ENCODE data around the gene NEXMIF. TPM values are rescaled to one million over a fixed set of nuclear protein-coding genes. Genes with fewer than 3 reads are reported as not detected.
"Not testable (repeated sequence)": the region's sequence is repeated elsewhere in the genome, so short reads cannot be mapped to it uniquely, and the experiment has no call there.

NEXMIF gene
- total and polyA plus RNA-seq, 12 donors, result under 0.01 to 0.28 (median 0.18) TPM; not detected in 1

DNA sequence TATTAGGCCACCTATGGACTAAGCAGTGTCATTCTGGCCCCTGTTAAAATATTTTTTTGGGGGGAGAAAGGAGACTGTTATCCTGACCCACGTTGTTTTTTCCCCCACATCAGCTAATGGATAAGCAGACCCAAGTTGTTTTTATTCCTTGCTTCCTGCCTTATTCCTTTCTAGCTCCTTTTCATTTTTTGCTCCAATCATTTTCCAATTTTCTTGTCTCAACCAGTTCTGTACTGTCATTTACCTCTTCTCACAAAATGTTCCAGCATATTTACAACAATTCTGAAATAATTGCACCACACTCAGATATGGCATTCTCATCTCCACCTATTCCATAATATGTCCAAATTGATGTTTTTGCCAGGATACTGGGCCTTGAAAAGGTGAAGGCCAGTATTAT, 150.3 kb downstream of the NEXMIF start:
- no peak for ATAC-seq
- WGBS, 2 donors, result 50 to 64% methylated on average over 1 of the region's 1 CpG
- H3K4me1 ChIP-seq, result no peaks in the 10 kb centered on the region
- peaks cover 0 to 40% (median 0%) of the 10 kb centered on the region in 7 donors for H3K27me3 ChIP-seq
- H3K9me3 ChIP-seq, result no peaks in the 10 kb centered on the region
- no peaks in the 10 kb centered on the region for H3K36me3 ChIP-seq
- TF ChIP-seq, protein P1, sequence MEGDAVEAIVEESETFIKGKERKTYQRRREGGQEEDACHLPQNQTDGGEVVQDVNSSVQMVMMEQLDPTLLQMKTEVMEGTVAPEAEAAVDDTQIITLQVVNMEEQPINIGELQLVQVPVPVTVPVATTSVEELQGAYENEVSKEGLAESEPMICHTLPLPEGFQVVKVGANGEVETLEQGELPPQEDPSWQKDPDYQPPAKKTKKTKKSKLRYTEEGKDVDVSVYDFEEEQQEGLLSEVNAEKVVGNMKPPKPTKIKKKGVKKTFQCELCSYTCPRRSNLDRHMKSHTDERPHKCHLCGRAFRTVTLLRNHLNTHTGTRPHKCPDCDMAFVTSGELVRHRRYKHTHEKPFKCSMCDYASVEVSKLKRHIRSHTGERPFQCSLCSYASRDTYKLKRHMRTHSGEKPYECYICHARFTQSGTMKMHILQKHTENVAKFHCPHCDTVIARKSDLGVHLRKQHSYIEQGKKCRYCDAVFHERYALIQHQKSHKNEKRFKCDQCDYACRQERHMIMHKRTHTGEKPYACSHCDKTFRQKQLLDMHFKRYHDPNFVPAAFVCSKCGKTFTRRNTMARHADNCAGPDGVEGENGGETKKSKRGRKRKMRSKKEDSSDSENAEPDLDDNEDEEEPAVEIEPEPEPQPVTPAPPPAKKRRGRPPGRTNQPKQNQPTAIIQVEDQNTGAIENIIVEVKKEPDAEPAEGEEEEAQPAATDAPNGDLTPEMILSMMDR (IDR thresholded peaks at IDR 0.05), result no peak
- H3K4me3 ChIP-seq, result no peak overlapping the region
- intact Hi-C loops (cut with DNase I), result no loop called here
- DNase-seq, result no peak
- H3K27ac ChIP-seq, result no peak overlapping the region

DNA sequence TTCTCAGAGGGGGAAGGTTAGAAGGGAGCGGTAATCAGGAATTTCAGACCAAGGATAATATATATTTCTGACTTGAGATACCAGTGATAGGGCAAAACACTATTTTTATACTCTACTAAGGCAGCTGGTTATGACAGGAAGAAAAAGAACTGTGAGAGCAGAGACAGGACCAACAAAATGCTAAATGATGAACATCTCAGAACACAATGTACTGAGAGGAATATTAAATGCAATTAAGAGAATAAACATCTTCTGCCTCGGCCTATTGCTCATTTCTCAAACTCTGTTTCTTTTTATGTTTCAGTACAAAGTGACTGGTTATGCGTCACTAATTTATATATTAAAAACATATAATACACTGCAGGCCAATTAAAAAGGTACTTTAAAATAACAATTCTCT, 188.8 kb downstream of the NEXMIF start:
- ATAC-seq, result no peak
- no peak overlapping the region for H3K27ac ChIP-seq
- H3K4me3 ChIP-seq, result no peak overlapping the region
- DNase-seq, result no peak
- H3K4me1 ChIP-seq, result no peaks in the 10 kb centered on the region
- intact Hi-C loops (cut with DNase I), result no loop called here
- 82 to 90% methylated on average over 3 of the region's 3 CpGs for WGBS, 2 donors
- TF ChIP-seq, protein P1 (IDR thresholded peaks at IDR 0.05), result no peak
- no peaks in the 10 kb centered on the region for H3K36me3 ChIP-seq
- peaks cover 0 to 25% (median 0%) of the 10 kb centered on the region in 7 donors for H3K27me3 ChIP-seq
- H3K9me3 ChIP-seq, result no peaks in the 10 kb centered on the region

DNA sequence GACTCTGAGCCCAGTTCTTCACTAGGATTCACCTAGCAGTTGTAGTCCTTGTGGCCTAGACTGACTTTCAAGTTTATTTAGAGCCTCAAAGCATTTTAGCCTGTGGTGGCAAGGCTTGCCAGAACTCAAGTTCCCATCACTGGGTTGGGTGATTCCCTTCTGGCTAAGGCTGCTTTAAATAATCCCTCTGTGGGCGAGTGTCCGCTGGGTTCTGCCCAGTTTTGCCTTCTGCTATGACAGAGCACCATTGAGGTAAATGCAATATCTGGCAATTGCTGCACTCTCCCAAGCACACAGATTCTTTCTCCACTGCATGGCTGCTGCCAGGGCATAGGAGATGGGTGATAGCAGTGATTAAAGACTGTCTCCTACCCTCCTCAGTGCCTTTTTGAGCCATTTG, 220.0 kb downstream of the NEXMIF start:
- ATAC-seq (no peak), DNase-seq (no peak)
- no peak overlapping the region for H3K27ac ChIP-seq
- WGBS, 2 donors, result 88 to 97% methylated on average over 2 of the region's 2 CpGs
- H3K36me3 ChIP-seq, result no peaks in the 10 kb centered on the region
- H3K27me3 ChIP-seq, result peaks cover 0 to 56% (median 0%) of the 10 kb centered on the region in 7 donors
- TF ChIP-seq, protein P1 (IDR thresholded peaks at IDR 0.05), result no peak
- peaks cover 0 to 16% (median 0%) of the 10 kb centered on the region in 11 donors for H3K9me3 ChIP-seq
- no peaks in the 10 kb centered on the region for H3K4me1 ChIP-seq
- no peak overlapping the region for H3K4me3 ChIP-seq
- intact Hi-C loops (cut with DNase I), result no loop called here

DNA sequence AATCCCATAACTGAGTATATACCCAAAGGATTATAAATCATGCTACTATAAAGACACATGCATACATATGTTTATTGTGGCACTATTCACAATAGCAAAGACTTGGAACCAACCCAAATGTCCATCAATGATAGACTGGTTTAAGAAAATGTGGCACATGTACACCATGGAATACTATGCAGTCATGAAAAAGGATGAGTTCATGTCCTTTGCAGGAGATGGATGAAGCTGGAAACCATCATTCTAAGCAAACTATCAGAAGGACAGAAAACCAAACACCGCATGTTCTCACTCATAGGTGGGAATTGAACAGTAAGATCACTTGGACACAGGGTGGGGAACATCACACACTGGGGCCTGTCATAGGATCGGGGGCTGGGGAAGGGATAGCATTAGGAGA, 223.9 kb downstream of the NEXMIF start:
- H3K36me3 ChIP-seq; DNase-seq; H3K4me1 ChIP-seq; ATAC-seq; intact Hi-C loops (cut with DNase I); H3K27ac ChIP-seq; H3K4me3 ChIP-seq: not testable (repeated sequence)
- Histone ChIP-seq H3K9me3 (peaks cover 0 to 18% (median 0%) of the 10 kb centered on the region in 11 donors), H3K27me3 (peaks cover 0 to 30% (median 0%) of the 10 kb centered on the region in 7 donors)
- WGBS, 2 donors, result 81 to 91% methylated on average over 2 of the region's 2 CpGs

DNA sequence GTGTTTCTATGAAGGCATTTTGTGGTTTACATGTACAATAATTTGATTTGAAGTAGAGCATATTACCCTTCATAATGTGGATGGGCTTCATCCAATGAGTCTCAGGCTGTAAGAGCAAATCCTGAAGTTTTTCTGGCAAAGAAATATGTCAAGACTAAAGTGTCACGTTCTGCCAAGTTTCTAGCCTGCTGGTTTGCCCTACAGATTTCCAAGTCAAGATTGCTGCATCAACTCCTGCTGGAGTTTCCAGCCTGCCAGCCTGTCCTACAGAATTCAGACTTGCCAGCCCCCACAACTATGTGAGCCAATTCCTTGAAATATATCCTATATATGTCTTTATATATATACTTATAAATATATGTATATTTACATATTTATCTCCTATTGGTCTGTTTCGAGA, 240.8 kb downstream of the NEXMIF start:
- TF ChIP-seq, protein P1 (IDR thresholded peaks at IDR 0.05), result no peak
- Histone ChIP-seq H3K9me3 (peaks cover 0 to 22% (median 4%) of the 10 kb centered on the region in 11 donors), H3K36me3 (no peaks in the 10 kb centered on the region), H3K4me3 (no peak overlapping the region), H3K4me1 (no peaks in the 10 kb centered on the region), H3K27ac (no peak overlapping the region), H3K27me3 (no peaks in the 10 kb centered on the region)
- DNase-seq (no peak), ATAC-seq (no peak)
- intact Hi-C loops (cut with DNase I), result no loop called here
- 57% methylated on average over 2 of the region's 2 CpGs for WGBS, 2 donors

Other genes starting within 250 kb of the NEXMIF start
- gene ABCB7, start 230.8 kb upstream of the NEXMIF start, total RNA-seq, result 10 to 100 TPM; 31.0 to 49.2 (median 39.8) TPM
- 10 to 100 TPM; 14.9 to 16.2 TPM for gene ABCB7, start 230.8 kb upstream of the NEXMIF start, polyA plus RNA-seq